HepG2 (cell line): ENCODE measurements around the gene CDH13. TPM values are rescaled to one million over a fixed set of nuclear protein-coding genes. Genes with fewer than 3 reads are reported as not detected.

Source experiments
- ATAC-seq: fragments of 200-7000 bp; cut with Tn5 transposase; 3 replicates; pipeline ENCODE4 v1.9.1; 2020; ENCODE audit warnings: mild to moderate bottlenecking, moderate library complexity
- BruUV-seq: library from RNA; stranded (reverse); fragments of 400-500 nt; replicated peaks from 2 replicates; lab custom pipeline; 2021; lab: Mats Ljungman, UMichigan
- CTCF ChIA-PET: fragments of 300-600 bp; formaldehyde crosslinking; extraction: SDS; loops from one replicate; lab custom pipeline; 2021; ENCODE audit warnings: low total read pairs, inconsistent platforms, low intra/inter-chr PET ratio; lab: Yijun Ruan, JAX
- POLR2A ChIA-PET: fragments of 350-600 bp; sonication (Branson Sonifier 250); formaldehyde crosslinking; loops from one replicate; lab custom pipeline; 2020; ENCODE audit warnings: antibody characterized with exemption, inconsistent platforms; lab: Yijun Ruan, JAX
- DNase-seq: peaks from one replicate; pipeline ENCODE4 v3.0.0-alpha.2; 2015; ENCODE audit warnings: low spot score
- FAIRE-seq: peaks from 3 replicates; lab custom pipeline; 2011; peaks lifted over from hg19 to GRCh38; lab: Jason Lieb, UNC
- H2AFZ ChIP-seq: one replicate; pipeline ENCODE4 v1.6.1; 2011; ENCODE audit warnings: low read length, inconsistent platforms
- H3K27ac ChIP-seq: fragments of 300-600 bp; 3 replicates; pipeline ENCODE4 v1.8.0; 2011; ENCODE audit warnings: mixed run types, mild to moderate bottlenecking, mixed read lengths, low read length, inconsistent platforms; ENCODE audit not compliant: insufficient read depth; ENCODE audit errors: extremely low read length
- H3K27me3 ChIP-seq, 2 experiments: fragments of 200-600 bp in 1 of 2; 2 replicates in 1 of 2; 3 replicates in 1 of 2; pipeline versions ENCODE4 v1.6.0 to v1.8.0; 2011; ENCODE audit warnings: low read length in 2 of 2, mild to moderate bottlenecking in 2 of 2, moderate library complexity in 2 of 2, inconsistent platforms in 1 of 2; ENCODE audit not compliant: insufficient read depth in 2 of 2, control insufficient read depth in 1 of 2
- H3K36me3 ChIP-seq, 2 experiments: fragments of 200-600 bp in 1 of 2; replicated peaks in 1 of 2; 2 replicates in 1 of 2; 3 replicates in 1 of 2; pipeline versions ENCODE4 v1.5.1 to v1.8.0; 2011; ENCODE audit warnings: low read length in 2 of 2, inconsistent platforms in 1 of 2; ENCODE audit not compliant: insufficient read depth in 2 of 2, control insufficient read depth in 1 of 2
- H3K4me1 ChIP-seq: 2 replicates; pipeline ENCODE4 v1.5.1; 2012; ENCODE audit warnings: low read length, inconsistent platforms; ENCODE audit not compliant: insufficient read depth
- H3K4me2 ChIP-seq: 2 replicates; pipeline ENCODE4 v1.6.0; 2011; ENCODE audit warnings: low read depth, low read length, inconsistent platforms
- H3K4me3 ChIP-seq, 3 experiments: fragments of 200-600 bp in 1 of 3; sonication (generic), shearing (Covaris generic) in 1 of 3; replicated peaks in 1 of 3; 2 replicates each; pipeline ENCODE4 v1.5.1; 2011 to 2016; ENCODE audit warnings: low read length in 3 of 3, inconsistent platforms in 2 of 3, low read depth in 2 of 3, mild to moderate bottlenecking in 2 of 3, control low read depth in 1 of 3, mixed read lengths in 1 of 3; ENCODE audit not compliant: insufficient read depth in 1 of 3
- H3K79me2 ChIP-seq: one replicate; pipeline ENCODE4 v1.6.1; 2011; ENCODE audit warnings: low read length, inconsistent platforms; ENCODE audit not compliant: insufficient read depth
- H3K9ac ChIP-seq: 2 replicates; pipeline ENCODE4 v1.6.0; 2011; ENCODE audit warnings: mild to moderate bottlenecking, low read depth, low read length, inconsistent platforms; ENCODE audit not compliant: insufficient read depth
- H3K9me3 ChIP-seq: 2 replicates; pipeline ENCODE4 v1.5.1; 2012; ENCODE audit warnings: mild to moderate bottlenecking, low read length
- H4K20me1 ChIP-seq: 2 replicates; pipeline ENCODE4 v1.6.0; 2011; ENCODE audit warnings: inconsistent platforms, mild to moderate bottlenecking, low read length, moderate library complexity; ENCODE audit not compliant: insufficient read depth
- AFF4 ChIP-seq: sonication (generic); formaldehyde crosslinking; IDR thresholded peaks from 2 replicates; pipeline ENCODE4 v1.4.0; 2020; ENCODE audit warnings: missing genetic modification reagents
- ELK4 ChIP-seq: sonication (generic); formaldehyde crosslinking; IDR thresholded peaks from 2 replicates; pipeline ENCODE4 v1.9.0; 2021; ENCODE audit warnings: missing genetic modification reagents, borderline replicate concordance
- IRF1 ChIP-seq: sonication (generic); formaldehyde crosslinking; IDR thresholded peaks from 2 replicates; pipeline ENCODE4 v1.4.0; 2020; ENCODE audit warnings: low read depth, mild to moderate bottlenecking, missing genetic modification reagents
- MEF2D ChIP-seq: sonication (generic); formaldehyde crosslinking; IDR thresholded peaks from 2 replicates; pipeline ENCODE4 v1.5.1; 2020; ENCODE audit warnings: mild to moderate bottlenecking, missing genetic modification reagents
- NR2F1 ChIP-seq, 2 experiments: fragments of 450-650 bp in 1 of 2; formaldehyde crosslinking in 1 of 2; IDR thresholded peaks; 2 replicates each; pipeline versions ENCODE4 v1.5.0 to v1.6.1; 2016 to 2020; ENCODE audit warnings: mild to moderate bottlenecking in 1 of 2, missing compliant biosample characterization in 1 of 2, missing genetic modification reagents in 1 of 2, moderate library complexity in 1 of 2
- RBAK ChIP-seq: sonication (generic); formaldehyde crosslinking; IDR thresholded peaks from 2 replicates; pipeline ENCODE4 v1.5.1; 2020; ENCODE audit warnings: mild to moderate bottlenecking, missing genetic modification reagents
- SETDB1 ChIP-seq: sonication (generic); formaldehyde crosslinking; IDR thresholded peaks from 2 replicates; pipeline ENCODE4 v1.5.1; 2020; ENCODE audit warnings: missing genetic modification reagents, mild to moderate bottlenecking, borderline replicate concordance
- ZBTB43 ChIP-seq: sonication (generic); formaldehyde crosslinking; conservative IDR thresholded peaks from 2 replicates; pipeline ENCODE4 v1.4.0; 2020; ENCODE audit warnings: missing genetic modification reagents
- ZFP36 ChIP-seq: fragments of 150-350 bp; IDR thresholded peaks from 2 replicates; pipeline ENCODE4 v1.6.1; 2018; ENCODE audit warnings: borderline replicate concordance, low read length, low read depth; ENCODE audit not compliant: partially characterized antibody
- ZNF235 ChIP-seq: sonication (generic); formaldehyde crosslinking; IDR thresholded peaks from 2 replicates; pipeline ENCODE4 v1.8.1; 2023; ENCODE audit warnings: mild to moderate bottlenecking, missing genetic modification reagents, borderline replicate concordance
- ZNF441 ChIP-seq: sonication (generic); formaldehyde crosslinking; IDR thresholded peaks from 2 replicates; pipeline ENCODE4 v1.7.0; 2021; ENCODE audit warnings: missing genetic modification reagents, borderline replicate concordance
- WGBS: methylation state at CpG from one replicate; pipeline ENCODE4 v1.1.6; 2017; ENCODE audit warnings: low lambda C conversion rate; 5-methylcytosine and 5-hydroxymethylcytosine counted together
- in situ Hi-C: cut with HindIII; loops from 2 replicates; pipeline ENCODE4 v1.10.0; 2017; ENCODE audit warnings: low pct_unique_long_range_greater_than_20kb; ENCODE audit not compliant: extremely low pct_ligation_motif_present
- intact Hi-C: fragments of 100-400 bp; cut with micrococcal nuclease; formaldehyde crosslinking; loops from one replicate; pipeline ENCODE4 v1.10.0; 2022; ENCODE audit not compliant: unreplicated experiment
- polyA plus RNA-seq, 8 experiments: library from polyadenylated mRNA; depleted of rRNA in 3 of 8; stranded (reverse) in 7 of 8; unstranded in 1 of 8; fragments of >200 nt; fragmentation: Illumina TruSeq in 4 of 8; extraction: Trizol in 4 of 8; gene quantifications; 2 replicates each; pipeline versions ENCODE4 v1.2.1 to v1.2.3, GENCODE V29; 2011 to 2016; ENCODE audit warnings: low read depth in 4 of 8, missing spikeins in 1 of 8, mixed read lengths in 1 of 8; ENCODE audit not compliant: insufficient read depth in 1 of 8
- total RNA-seq, 5 experiments: library from RNA; depleted of rRNA; stranded (reverse); fragments of >200 nt; fragmentation: Illumina TruSeq; extraction: Trizol; gene quantifications; 2 replicates each; pipeline ENCODE4 v1.2.3, GENCODE V29; 2016; ENCODE audit warnings: low read depth in 1 of 5

The CDH13 gene
- total and polyA plus RNA-seq, 2 of the 13 experiments (the other 11 are each of a cell fraction or from before 2014, with no cell fraction given) = not detected

- TF ChIP-seq MEF2D (CRISPR knock-in tag) = no peak
Observed at GRCh38 chr16:83516931-83517330, 890.2 kb downstream of the CDH13 start (continued).

- no peaks in the 10 kb centered on the region for H3K79me2 ChIP-seq
- 7% methylated on average over 2 of the region's 2 CpGs for WGBS
- no peak overlapping the region for H3K4me2 ChIP-seq
- CTCF ChIA-PET = no interaction called here
- H3K9me3 ChIP-seq = 0 out of 2 replicates have a peak, but pooled peaks cover 5% of the 10 kb centered on the region
- no peak overlapping the region for H3K9ac ChIP-seq
- BruUV-seq = no TSS peak
- TF ChIP-seq NR2F1 (CRISPR knock-in tag; IDR thresholded peaks at IDR 0.05) (no peak), ZNF235 (CRISPR knock-in tag) (no peak), ZFP36 (no peak), ZBTB43 (CRISPR knock-in tag) (no peak), SETDB1 (CRISPR knock-in tag) (no peak), RBAK (CRISPR knock-in tag) (no peak), ELK4 (CRISPR knock-in tag) (no peak), ZNF441 (CRISPR knock-in tag) (no peak), AFF4 (no peak), IRF1 (CRISPR knock-in tag) (no peak)
- no peak for FAIRE-seq
- POLR2A ChIA-PET = no interaction called here
- H3K4me1 ChIP-seq = no peaks in the 10 kb centered on the region
- no peak overlapping the region for H3K27ac ChIP-seq
- in situ Hi-C loops (no loop called here), intact Hi-C loops (no loop called here)
- H2AFZ ChIP-seq = no peak overlapping the region
- H3K27me3 ChIP-seq = no peaks in the 10 kb centered on the region
- no peak overlapping the region for H3K4me3 ChIP-seq
- no peak for DNase-seq
- no peaks in the 10 kb centered on the region for H4K20me1 ChIP-seq
- H3K36me3 ChIP-seq = no peaks in the 10 kb centered on the region
- no peak for ATAC-seq
Observed at GRCh38 chr16:83517398-83517797, 890.6 kb downstream of the CDH13 start.
